Progenitor cell of endocrine pancreas (in vitro differentiated cells): ENCODE data around the gene CLINT1. TPM values are rescaled to one million over a fixed set of nuclear protein-coding genes. Genes with fewer than 3 reads are reported as not detected.

Experiments
- DNase-seq: peaks from one replicate; pipeline ENCODE4 v3.0.0; 2021; ENCODE audit warnings: low spot score; ENCODE audit not compliant: unreplicated experiment
- H3K27ac Mint-ChIP-seq: 2 replicates; pipeline ENCODE4 v1.8.0; 2021; ENCODE audit warnings: mild to moderate bottlenecking, moderate library complexity, mixed read lengths
- H3K27me3 Mint-ChIP-seq: 2 replicates; pipeline ENCODE4 v1.8.0; 2021; ENCODE audit warnings: mixed read lengths
- H3K36me3 Mint-ChIP-seq: 2 replicates; pipeline ENCODE4 v1.8.0; 2022; ENCODE audit warnings: mixed read lengths; ENCODE audit not compliant: insufficient read depth
- H3K4me1 Mint-ChIP-seq: 2 replicates; pipeline ENCODE4 v1.8.0; 2021; ENCODE audit warnings: low read depth, mixed read lengths
- H3K4me3 Mint-ChIP-seq: 2 replicates; pipeline ENCODE4 v1.8.0; 2021; ENCODE audit warnings: low read depth, mild to moderate bottlenecking, moderate library complexity, mixed read lengths
- H3K9me3 Mint-ChIP-seq: 2 replicates; pipeline ENCODE4 v1.8.0; 2021; ENCODE audit warnings: low read depth, mixed read lengths
- total RNA-seq: library from RNA; stranded (reverse); gene quantifications from 2 replicates; pipeline ENCODE4 v1.2.1, GENCODE V29; 2021
- TF ChIP-seq, protein P1 (sequence below): fragments of 200-600 bp; sonication (generic); IDR thresholded peaks from one replicate; pipeline ENCODE4 v1.5.0; 2021; ENCODE audit warnings: antibody characterized with exemption, mild to moderate bottlenecking; ENCODE audit not compliant: unreplicated experiment

Gene CLINT1
- total RNA-seq, 1 donor from 2014 or later, result 82.3 TPM

DNA sequence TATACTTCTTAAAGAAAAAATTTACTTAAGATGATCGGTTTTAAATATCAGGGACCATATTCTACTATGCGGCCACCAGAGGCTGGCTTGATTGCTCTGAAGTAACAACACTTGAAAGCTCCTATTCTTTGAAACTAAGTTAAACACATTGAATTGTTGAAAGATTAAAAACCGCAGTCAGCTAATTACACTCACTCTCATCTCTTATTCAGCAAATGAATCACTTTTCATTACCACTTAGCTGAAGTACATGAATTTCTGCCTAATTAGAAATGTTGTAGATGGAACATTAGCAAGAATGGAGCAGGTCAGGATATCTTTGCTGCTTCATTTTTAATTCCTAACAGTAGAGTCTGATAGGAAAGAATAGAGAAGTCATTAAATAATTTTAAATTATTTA lies 73.1 kb downstream of the CLINT1 start:
- H3K4me3 Mint-ChIP-seq, result no peak overlapping the region
- no peak for DNase-seq
- no peaks in the 10 kb centered on the region for H3K9me3 Mint-ChIP-seq
- TF ChIP-seq, protein P1, sequence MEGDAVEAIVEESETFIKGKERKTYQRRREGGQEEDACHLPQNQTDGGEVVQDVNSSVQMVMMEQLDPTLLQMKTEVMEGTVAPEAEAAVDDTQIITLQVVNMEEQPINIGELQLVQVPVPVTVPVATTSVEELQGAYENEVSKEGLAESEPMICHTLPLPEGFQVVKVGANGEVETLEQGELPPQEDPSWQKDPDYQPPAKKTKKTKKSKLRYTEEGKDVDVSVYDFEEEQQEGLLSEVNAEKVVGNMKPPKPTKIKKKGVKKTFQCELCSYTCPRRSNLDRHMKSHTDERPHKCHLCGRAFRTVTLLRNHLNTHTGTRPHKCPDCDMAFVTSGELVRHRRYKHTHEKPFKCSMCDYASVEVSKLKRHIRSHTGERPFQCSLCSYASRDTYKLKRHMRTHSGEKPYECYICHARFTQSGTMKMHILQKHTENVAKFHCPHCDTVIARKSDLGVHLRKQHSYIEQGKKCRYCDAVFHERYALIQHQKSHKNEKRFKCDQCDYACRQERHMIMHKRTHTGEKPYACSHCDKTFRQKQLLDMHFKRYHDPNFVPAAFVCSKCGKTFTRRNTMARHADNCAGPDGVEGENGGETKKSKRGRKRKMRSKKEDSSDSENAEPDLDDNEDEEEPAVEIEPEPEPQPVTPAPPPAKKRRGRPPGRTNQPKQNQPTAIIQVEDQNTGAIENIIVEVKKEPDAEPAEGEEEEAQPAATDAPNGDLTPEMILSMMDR, result no peak
- H3K4me1 Mint-ChIP-seq, result peaks cover 16% of the 10 kb centered on the region
- no peaks in the 10 kb centered on the region for H3K27me3 Mint-ChIP-seq
- H3K27ac Mint-ChIP-seq, result no peak overlapping the region
- H3K36me3 Mint-ChIP-seq, result peaks cover 28% of the 10 kb centered on the region

DNA sequence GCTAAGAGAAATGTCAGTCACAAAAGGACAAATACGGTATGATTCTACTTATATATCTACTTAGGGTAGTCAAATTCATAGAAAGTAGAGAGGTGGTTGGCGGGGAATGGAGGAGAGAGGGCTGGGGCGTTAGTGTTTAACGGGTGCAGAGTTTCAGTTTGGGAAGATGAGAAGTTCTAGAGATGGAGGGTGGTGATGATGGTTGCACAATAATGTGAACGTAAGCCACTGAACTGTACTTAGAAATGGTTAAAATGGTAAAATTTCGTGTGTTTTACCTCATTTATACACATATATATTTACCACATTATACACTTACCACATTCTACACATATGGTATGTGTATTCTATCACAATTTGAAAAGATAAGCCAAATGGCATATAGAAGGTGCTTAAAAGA lies 79.7 kb downstream of the CLINT1 start:
- TF ChIP-seq, protein P1, result no peak
- no peak for DNase-seq
- H3K27me3 Mint-ChIP-seq, result no peaks in the 10 kb centered on the region
- no peak overlapping the region for H3K27ac Mint-ChIP-seq
- H3K4me3 Mint-ChIP-seq, result no peak overlapping the region
- peaks cover 2% of the 10 kb centered on the region for H3K36me3 Mint-ChIP-seq
- no peaks in the 10 kb centered on the region for H3K9me3 Mint-ChIP-seq
- H3K4me1 Mint-ChIP-seq, result no peaks in the 10 kb centered on the region

DNA sequence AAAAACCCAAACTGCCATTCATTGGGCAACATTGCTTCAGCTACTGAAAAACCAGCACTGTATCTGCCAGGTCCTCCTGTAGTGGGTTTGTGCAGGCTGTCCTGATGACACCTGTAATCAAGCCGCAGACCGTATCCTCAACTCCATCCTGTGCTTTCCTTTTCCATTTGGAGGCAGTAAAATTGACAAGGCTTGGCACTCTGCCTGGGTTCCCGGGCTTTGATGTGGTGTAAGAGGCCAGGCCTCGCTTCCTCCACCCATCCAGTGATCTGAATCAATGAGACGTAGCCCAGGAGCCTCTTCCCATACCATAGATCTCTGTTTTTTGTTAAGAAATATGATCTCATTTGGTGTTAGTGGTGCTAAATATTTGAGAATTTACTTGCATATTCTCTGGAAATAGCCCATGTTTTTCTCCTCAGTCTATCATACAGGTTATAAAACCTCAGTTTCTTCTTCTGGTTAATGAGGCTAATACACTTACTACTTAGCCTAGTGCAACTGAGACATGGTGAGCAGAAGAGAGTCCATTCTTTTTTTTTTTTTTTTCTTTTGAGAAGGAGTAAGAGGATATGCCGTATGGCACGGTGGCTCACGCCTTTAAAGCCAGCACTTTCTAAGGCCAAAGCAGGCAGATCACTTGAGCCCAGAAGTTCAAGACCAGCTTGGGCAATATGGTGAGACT lies 80.7 kb downstream of the CLINT1 start:
- Mint-ChIP-seq H3K27ac (no peak overlapping the region), H3K9me3 (no peaks in the 10 kb centered on the region), H3K27me3 (no peaks in the 10 kb centered on the region), H3K4me3 (no peak overlapping the region), H3K36me3 (no peaks in the 10 kb centered on the region), H3K4me1 (no peaks in the 10 kb centered on the region)
- no peak for DNase-seq
- TF ChIP-seq, protein P1, result no peak

DNA sequence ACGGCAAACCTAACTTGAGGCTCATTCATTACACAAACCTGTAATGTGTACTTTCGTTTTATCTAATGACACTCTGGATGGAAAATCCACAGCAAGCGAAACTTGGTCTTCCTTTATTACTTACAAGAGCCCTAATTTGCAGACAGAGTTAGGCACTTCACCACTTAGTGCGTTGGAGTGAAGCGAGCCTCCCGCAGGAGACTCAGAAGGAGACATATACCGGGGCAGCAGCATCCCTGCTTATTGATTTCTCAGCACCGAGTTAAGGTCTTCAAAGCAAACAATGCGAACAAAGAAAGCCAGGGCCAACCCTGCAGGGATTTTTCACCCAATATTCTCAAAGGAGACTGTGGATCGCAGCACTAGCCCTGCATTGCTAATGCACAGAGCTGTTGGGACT lies 86.8 kb downstream of the CLINT1 start:
- no peaks in the 10 kb centered on the region for H3K36me3 Mint-ChIP-seq

DNA sequence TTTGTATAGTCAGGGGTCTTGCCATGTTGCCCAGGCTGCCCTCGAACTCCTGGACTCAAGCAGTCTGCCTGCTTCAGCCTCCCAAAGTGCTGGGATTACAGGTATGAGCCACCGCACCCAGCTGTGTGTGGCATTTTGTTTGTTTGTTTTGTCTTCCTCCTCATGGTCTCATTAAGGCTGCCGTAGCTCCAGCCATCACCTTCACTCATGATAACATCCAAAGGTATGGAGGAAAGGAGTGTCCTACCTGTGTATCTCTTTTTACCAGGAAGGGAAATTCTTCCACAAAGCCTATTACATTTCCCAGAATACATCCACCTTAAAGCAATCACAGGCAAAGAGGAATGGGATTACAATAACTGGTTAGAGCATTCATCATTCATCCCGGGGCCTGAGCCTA lies 88.3 kb downstream of the CLINT1 start:
- no peaks in the 10 kb centered on the region for H3K4me1 Mint-ChIP-seq
- TF ChIP-seq, protein P1, result no peak
- no peaks in the 10 kb centered on the region for H3K9me3 Mint-ChIP-seq
- no peak overlapping the region for H3K27ac Mint-ChIP-seq
- DNase-seq, result no peak
- H3K36me3 Mint-ChIP-seq, result no peaks in the 10 kb centered on the region
- no peaks in the 10 kb centered on the region for H3K27me3 Mint-ChIP-seq
- no peak overlapping the region for H3K4me3 Mint-ChIP-seq

More for the DNA sequence above, 86.8 kb downstream of the CLINT1 start:
- H3K4me1 Mint-ChIP-seq, result no peaks in the 10 kb centered on the region
- H3K9me3 Mint-ChIP-seq, result no peaks in the 10 kb centered on the region
- no peak overlapping the region for H3K27ac Mint-ChIP-seq
- no peak overlapping the region for H3K4me3 Mint-ChIP-seq
- no peak for DNase-seq
- H3K27me3 Mint-ChIP-seq, result no peaks in the 10 kb centered on the region
- TF ChIP-seq, protein P1, result no peak
